GM12878 (cell line): ENCODE measurements around the gene IQGAP2. TPM values are rescaled to one million over a fixed set of nuclear protein-coding genes. Genes with fewer than 3 reads are reported as not detected.
A peak's percentile ranks its signal among the peaks of the same experiment; 100 is the strongest.

ENCODE experiments used
- ATAC-seq: fragments of 200-7000 bp; cut with Tn5 transposase; 3 replicates; pipeline ENCODE4 v1.9.1; 2020; ENCODE audit warnings: mild to moderate bottlenecking, moderate library complexity
- BruUV-seq: library from RNA; stranded (reverse); fragments of 400-500 nt; replicated peaks from 2 replicates; lab custom pipeline; 2021; lab: Mats Ljungman, UMichigan
- CTCF ChIA-PET: fragments of 300-600 bp; sonication (Branson Sonifier 250); formaldehyde crosslinking; extraction: SDS; loops from one replicate; lab custom pipeline; 2021; ENCODE audit warnings: inconsistent platforms; lab: Yijun Ruan, JAX
- POLR2A ChIA-PET: fragments of 350-600 bp; formaldehyde crosslinking; extraction: SDS; loops from one replicate; lab custom pipeline; 2021; ENCODE audit warnings: inconsistent platforms; lab: Charles Lee
- RAD21 ChIA-PET: fragments of 300-600 bp; sonication (Branson Sonifier 250); formaldehyde crosslinking; loops from one replicate; lab custom pipeline; 2023; ENCODE audit warnings: antibody characterized with exemption; ENCODE audit not compliant: unreplicated experiment; lab: Charles Lee
- SMC1A ChIA-PET: fragments of 300-600 bp; sonication (Branson Sonifier 250); formaldehyde crosslinking; loops from one replicate; lab custom pipeline; 2023; ENCODE audit not compliant: unreplicated experiment, uncharacterized antibody; lab: Charles Lee
- DNase-seq: peaks from one replicate; pipeline ENCODE4 v3.0.0-alpha.2; 2011; ENCODE audit warnings: low read depth, low spot score
- FAIRE-seq: peaks from 3 replicates; lab custom pipeline; 2011; peaks lifted over from hg19 to GRCh38; lab: Jason Lieb, UNC
- H2AFZ ChIP-seq: 2 replicates; pipeline ENCODE4 v1.6.0; 2011; ENCODE audit warnings: low read depth, low read length, control low read depth; ENCODE audit not compliant: control insufficient read depth
- H3K27ac ChIP-seq: 2 replicates; pipeline ENCODE4 v1.5.1; 2011; ENCODE audit warnings: control low read depth; ENCODE audit not compliant: control insufficient read depth, insufficient read depth
- H3K27me3 ChIP-seq, 2 experiments: replicated peaks in 1 of 2; 2 replicates each; pipeline versions ENCODE4 v1.6.0 to v1.6.1; 2011; ENCODE audit warnings: low read length in 1 of 2; ENCODE audit not compliant: control insufficient read depth in 2 of 2, insufficient read depth in 2 of 2
- H3K36me3 ChIP-seq, 2 experiments: 2 replicates each; pipeline ENCODE4 v1.5.1; 2011; ENCODE audit warnings: low read length in 1 of 2; ENCODE audit not compliant: control insufficient read depth in 2 of 2, insufficient read depth in 2 of 2
- H3K4me1 ChIP-seq: 2 replicates; pipeline ENCODE4 v1.6.1; 2011; ENCODE audit warnings: mild to moderate bottlenecking, low read length, moderate library complexity, mixed read lengths; ENCODE audit not compliant: control insufficient read depth, insufficient read depth
- H3K4me2 ChIP-seq: 2 replicates; pipeline ENCODE4 v1.6.0; 2011; ENCODE audit warnings: control low read depth; ENCODE audit not compliant: control insufficient read depth, insufficient read depth
- H3K4me3 ChIP-seq: fragments of 200-600 bp; sonication (generic); 2 replicates; pipeline ENCODE4 v1.5.1; 2016
- H3K79me2 ChIP-seq: 2 replicates; pipeline ENCODE4 v1.6.0; 2011; ENCODE audit warnings: low read length; ENCODE audit not compliant: control insufficient read depth, insufficient read depth
- H3K9ac ChIP-seq: 2 replicates; pipeline ENCODE4 v1.8.0; 2011; ENCODE audit warnings: low read length, control low read depth, mixed read lengths; ENCODE audit not compliant: control insufficient read depth, insufficient read depth
- H3K9me3 ChIP-seq: replicated peaks from 3 replicates; pipeline ENCODE4 v1.5.1; 2011; ENCODE audit warnings: mild to moderate bottlenecking, low read length; ENCODE audit not compliant: control insufficient read depth, insufficient read depth
- H4K20me1 ChIP-seq: 2 replicates; pipeline ENCODE4 v1.6.0; 2011; ENCODE audit not compliant: control insufficient read depth, insufficient read depth
- BCL11A ChIP-seq: IDR thresholded peaks from 2 replicates; pipeline ENCODE4 v1.6.1; 2011; ENCODE audit warnings: low read depth, low read length
- CBX5 ChIP-seq: sonication (generic); IDR thresholded peaks from 2 replicates; pipeline ENCODE4 v1.6.1; 2016; ENCODE audit warnings: low read depth, moderate library complexity, mild to moderate bottlenecking, inconsistent platforms
- CEBPZ ChIP-seq: fragments of 150-350 bp; IDR thresholded peaks from 2 replicates; pipeline ENCODE4 v1.6.1; 2016; ENCODE audit warnings: low read depth, low read length
- E2F8 ChIP-seq: fragments of 450-650 bp; IDR thresholded peaks from 2 replicates; pipeline ENCODE4 v1.6.1; 2018; ENCODE audit warnings: mild to moderate bottlenecking, low read depth, moderate library complexity; ENCODE audit not compliant: partially characterized antibody
- HDGF ChIP-seq: fragments of 450-650 bp; IDR thresholded peaks from 2 replicates; pipeline ENCODE4 v1.6.1; 2016; ENCODE audit warnings: antibody characterized with exemption
- HSF1 ChIP-seq: fragments of 150-350 bp; IDR thresholded peaks from 2 replicates; pipeline ENCODE4 v1.6.1; 2014; ENCODE audit warnings: mild to moderate bottlenecking, low read depth, low read length
- IRF3 ChIP-seq: fragments of 450-650 bp; IDR thresholded peaks from 2 replicates; pipeline ENCODE4 v1.6.1; 2014; ENCODE audit warnings: mild to moderate bottlenecking
- MXI1 ChIP-seq: fragments of 150-350 bp; IDR thresholded peaks from 2 replicates; pipeline ENCODE4 v1.6.1; 2011; ENCODE audit warnings: low read depth, mild to moderate bottlenecking, inconsistent platforms, low read length, improper control_type of control experiment
- SPI1 ChIP-seq: IDR thresholded peaks from 2 replicates; pipeline ENCODE4 v1.6.1; 2011; ENCODE audit warnings: low read depth, mild to moderate bottlenecking, low read length, moderate library complexity, borderline replicate concordance; ENCODE audit not compliant: insufficient read depth
- ZBTB4 ChIP-seq: fragments of 450-650 bp; formaldehyde crosslinking; IDR thresholded peaks from 2 replicates; pipeline ENCODE4 v1.4.0; 2022; ENCODE audit warnings: mild to moderate bottlenecking, moderate library complexity
- WGBS: methylation state at CpG from one replicate; pipeline ENCODE4 v1.1.6; 2016; ENCODE audit warnings: low lambda C conversion rate; ENCODE audit not compliant: insufficient replicate concordance, insufficient coverage; ENCODE audit errors: missing lambda C conversion rate; 5-methylcytosine and 5-hydroxymethylcytosine counted together
- in situ Hi-C: fragments of 300-500 bp; cut with MboI; formaldehyde crosslinking; loops from 9 replicates; pipeline ENCODE4 v1.14.3; 2018; ENCODE audit warnings: mixed read lengths
- intact Hi-C: fragments of 100-400 bp; cut with micrococcal nuclease; formaldehyde crosslinking; loops from one replicate; pipeline ENCODE4 v1.14.2; 2022; ENCODE audit not compliant: unreplicated experiment
- polyA plus RNA-seq, 11 experiments: library from polyadenylated mRNA; depleted of rRNA in 4 of 11; unstranded in 6 of 11; stranded (reverse) in 5 of 11; fragments of >200 nt; fragmentation: Nextera tagmentation in 4 of 11; fragmentation: Illumina TruSeq in 1 of 11; extraction: Ambion mirVana in 4 of 11; extraction: Trizol in 1 of 11; gene quantifications; 1 replicate in 1 of 11; 2 replicates in 10 of 11; pipeline versions ENCODE4 v1.2.1 to v1.2.3, GENCODE V29; 2011 to 2016; ENCODE audit warnings: inconsistent platforms in 2 of 11, missing spikeins in 2 of 11, low read depth in 1 of 11
- total RNA-seq, 4 experiments: library from RNA; depleted of rRNA in 3 of 4; stranded (reverse); fragments of >200 nt in 3 of 4; fragmentation: Illumina TruSeq in 1 of 4; extraction: Trizol in 1 of 4; gene quantifications; 2 replicates each; pipeline versions ENCODE4 v1.2.1 to v1.2.3, GENCODE V29; 2013 to 2021

Gene IQGAP2
- total and polyA plus RNA-seq, 10 of the 15 experiments (the other 5 are each of a cell fraction or from before 2014, with no cell fraction given) = 14.5 to 41.4 (median 21.8) TPM

- Histone ChIP-seq H3K4me3 (no peak overlapping the region), H3K9me3 (no peaks in the 10 kb centered on the region), H2AFZ (no peak overlapping the region)
- CTCF ChIA-PET = interaction anchor here (1.3 kb wide), 1 partner anchor 15 kb away, joined by 3 read pairs; no protein-coding TSS in a partner anchor
- no TSS peak for BruUV-seq
- 91% methylated on average over 6 of the region's 6 CpGs for WGBS
- RAD21 ChIA-PET = interaction anchor here (1.3 kb wide), 1 partner anchor 21 kb away, joined by 4 read pairs; no protein-coding TSS in a partner anchor
- TF ChIP-seq ZBTB4 (CRISPR knock-in tag) (no peak), HDGF (no peak), SPI1 (no peak), CEBPZ (no peak), BCL11A (no peak), IRF3 (no peak), E2F8 (no peak), CBX5 (no peak), MXI1 (no peak), HSF1 (no peak)
- TF ChIP-seq, all 136 proteins: peak for 0
- ChIA-PET POLR2A (no interaction called here), SMC1A (interaction anchor here (1.3 to 2.1 kb wide), 3 partner anchors 10 to 21 kb away, joined by 5 to 6 read pairs (median 6); no protein-coding TSS in a partner anchor)
- H3K79me2 ChIP-seq = no peaks in the 10 kb centered on the region
- no peak for DNase-seq
- intact Hi-C loops (no loop called here), in situ Hi-C loops (no loop called here)
- no peak overlapping the region for H3K27ac ChIP-seq
- no peak overlapping the region for H3K4me2 ChIP-seq
- no peaks in the 10 kb centered on the region for H4K20me1 ChIP-seq
- FAIRE-seq = peak; percentile 49
- ATAC-seq = no peak
- no peaks in the 10 kb centered on the region for H3K27me3 ChIP-seq
- H3K9ac ChIP-seq = no peak overlapping the region
- H3K4me1 ChIP-seq = peaks cover 12% of the 10 kb centered on the region
- no peaks in the 10 kb centered on the region for H3K36me3 ChIP-seq
These were observed 158.9 kb downstream of the IQGAP2 start for GRCh38 chr5:76561959-76562358.
